K562 (cell line): ENCODE measurements around the gene CDKN2C. TPM values are rescaled to one million over a fixed set of nuclear protein-coding genes. Genes with fewer than 3 reads are reported as not detected.

ENCODE experiments used
- CEBPB ChIP-seq: fragments of 450-650 bp; IDR thresholded peaks from 2 replicates; pipeline ENCODE4 v1.6.1; 2016; ENCODE audit warnings: missing genetic modification characterization, missing compliant biosample characterization
- CGGBP1 ChIP-seq: fragments of 250-450 bp; sonication (Bioruptor Pico); IDR thresholded peaks from 2 replicates; pipeline ENCODE4 v1.9.0; 2021; ENCODE audit warnings: mild to moderate bottlenecking
- CHAMP1 ChIP-seq: fragments of 450-650 bp; IDR thresholded peaks from 2 replicates; pipeline ENCODE4 v1.6.1; 2016; ENCODE audit warnings: mild to moderate bottlenecking
- ELF4 ChIP-seq: fragments of 450-650 bp; formaldehyde crosslinking; IDR thresholded peaks from 2 replicates; pipeline ENCODE4 v1.4.0; 2022; ENCODE audit warnings: missing genetic modification characterization
- GATAD2A ChIP-seq: fragments of 450-650 bp; IDR thresholded peaks from 2 replicates; pipeline ENCODE4 v1.6.1; 2017
- KAT8 ChIP-seq: fragments of 450-650 bp; IDR thresholded peaks from 2 replicates; pipeline ENCODE4 v1.6.1; 2016; ENCODE audit warnings: low read depth, mild to moderate bottlenecking
- KLF13 ChIP-seq: fragments of 450-650 bp; IDR thresholded peaks from 2 replicates; pipeline ENCODE4 v1.6.1; 2016; ENCODE audit warnings: missing genetic modification characterization, low read depth, mild to moderate bottlenecking, missing compliant biosample characterization, moderate library complexity, borderline replicate concordance
- MED1 ChIP-seq: sonication (generic); formaldehyde crosslinking; IDR thresholded peaks from 2 replicates; pipeline ENCODE4 v1.8.1; 2023; ENCODE audit warnings: missing genetic modification reagents, borderline replicate concordance
- MEIS2 ChIP-seq: fragments of 450-650 bp; IDR thresholded peaks from 2 replicates; pipeline ENCODE4 v1.6.1; 2014; ENCODE audit warnings: mild to moderate bottlenecking; ENCODE audit not compliant: partially characterized antibody
- MYNN ChIP-seq, 2 experiments: sonication (generic); formaldehyde crosslinking in 1 of 2; IDR thresholded peaks; 2 replicates each; pipeline versions ENCODE4 v1.5.0 to v1.6.1; 2016 to 2020; ENCODE audit warnings: antibody characterized with exemption in 1 of 2, missing genetic modification reagents in 1 of 2
- NFRKB ChIP-seq: fragments of 450-650 bp; IDR thresholded peaks from 2 replicates; pipeline ENCODE4 v1.6.1; 2016; ENCODE audit warnings: low read depth
- PTRF ChIP-seq: fragments of 450-650 bp; IDR thresholded peaks from 2 replicates; pipeline ENCODE4 v1.6.1; 2016; ENCODE audit warnings: mild to moderate bottlenecking, missing genetic modification characterization, missing compliant biosample characterization
- WHSC1 ChIP-seq: IDR thresholded peaks from one replicate; pipeline ENCODE4 v1.6.1; 2012; ENCODE audit warnings: low read length, control low read depth, inconsistent platforms
- ZNF253 ChIP-seq: fragments of 250-450 bp; sonication (Bioruptor Pico); conservative IDR thresholded peaks from 2 replicates; pipeline ENCODE4 v1.6.1; 2021; ENCODE audit warnings: mild to moderate bottlenecking
- ZNF277 ChIP-seq: fragments of 250-450 bp; sonication (Bioruptor Pico); IDR thresholded peaks from 2 replicates; pipeline ENCODE4 v1.8.0; 2022; ENCODE audit warnings: inconsistent platforms, mild to moderate bottlenecking, moderate library complexity, borderline replicate concordance
- ZNF347 ChIP-seq: fragments of 450-650 bp; formaldehyde crosslinking; IDR thresholded peaks from 2 replicates; pipeline ENCODE4 v1.4.0; 2020; ENCODE audit warnings: low read depth, mild to moderate bottlenecking, moderate library complexity
- ZNF354B ChIP-seq: fragments of 250-450 bp; sonication (Bioruptor Pico); IDR thresholded peaks from 2 replicates; pipeline ENCODE4 v1.4.0; 2020
- ZNF76 ChIP-seq: fragments of 250-450 bp; sonication (Bioruptor Pico); IDR thresholded peaks from 2 replicates; pipeline ENCODE4 v1.4.0; 2020; ENCODE audit warnings: mild to moderate bottlenecking, moderate library complexity, borderline replicate concordance
- polyA plus RNA-seq, 8 experiments: library from polyadenylated mRNA; depleted of rRNA in 4 of 8; stranded (reverse) in 5 of 8; unstranded in 3 of 8; fragments of >200 nt; fragmentation: Nextera tagmentation in 2 of 8; fragmentation: Illumina TruSeq in 1 of 8; extraction: Ambion mirVana in 2 of 8; extraction: Trizol in 1 of 8; gene quantifications; 2 replicates each; pipeline versions ENCODE4 v1.2.1 to v1.2.3, GENCODE V29; 2011 to 2014; ENCODE audit warnings: inconsistent platforms in 1 of 8, missing spikeins in 1 of 8
- total RNA-seq, 7 experiments: library from RNA; depleted of rRNA in 6 of 7; stranded (reverse); fragments of >200 nt in 6 of 7; fragmentation: Illumina TruSeq in 2 of 7; extraction: Trizol in 2 of 7; gene quantifications; 2 replicates each; pipeline versions ENCODE4 v1.2.1 to v1.2.3, GENCODE V29; 2011 to 2021; ENCODE audit warnings: low replicate concordance in 1 of 7
- TF ChIP-seq, protein P1 (sequence below): fragments of 150-350 bp; IDR thresholded peaks from 2 replicates; pipeline ENCODE4 v1.6.1; 2014; ENCODE audit warnings: low read depth, mild to moderate bottlenecking, low read length, borderline replicate concordance
- TF ChIP-seq, protein P2 (sequence below): fragments of 450-650 bp; IDR thresholded peaks from 2 replicates; pipeline ENCODE4 v1.6.1; 2014; ENCODE audit warnings: low read depth, mild to moderate bottlenecking, moderate library complexity, borderline replicate concordance

CDKN2C gene
- total and polyA plus RNA-seq, 9 of the 15 experiments (the other 6 are each of a cell fraction or from before 2014, with no cell fraction given), result 11.9 to 74.3 (median 45.9) TPM

- no peak for TF ChIP-seq ZNF253
- no peak for TF ChIP-seq ELF4 (CRISPR knock-in tag)
- TF ChIP-seq CGGBP1 (CRISPR knock-in tag), result no peak
- peak; percentile 49; the same call in 1 of the 2 replicates for TF ChIP-seq MYNN (IDR thresholded peaks at IDR 0.05)
- no peak for TF ChIP-seq MYNN (CRISPR knock-in tag; IDR thresholded peaks at IDR 0.05)
- no peak for TF ChIP-seq CEBPB
- TF ChIP-seq, protein P1, sequence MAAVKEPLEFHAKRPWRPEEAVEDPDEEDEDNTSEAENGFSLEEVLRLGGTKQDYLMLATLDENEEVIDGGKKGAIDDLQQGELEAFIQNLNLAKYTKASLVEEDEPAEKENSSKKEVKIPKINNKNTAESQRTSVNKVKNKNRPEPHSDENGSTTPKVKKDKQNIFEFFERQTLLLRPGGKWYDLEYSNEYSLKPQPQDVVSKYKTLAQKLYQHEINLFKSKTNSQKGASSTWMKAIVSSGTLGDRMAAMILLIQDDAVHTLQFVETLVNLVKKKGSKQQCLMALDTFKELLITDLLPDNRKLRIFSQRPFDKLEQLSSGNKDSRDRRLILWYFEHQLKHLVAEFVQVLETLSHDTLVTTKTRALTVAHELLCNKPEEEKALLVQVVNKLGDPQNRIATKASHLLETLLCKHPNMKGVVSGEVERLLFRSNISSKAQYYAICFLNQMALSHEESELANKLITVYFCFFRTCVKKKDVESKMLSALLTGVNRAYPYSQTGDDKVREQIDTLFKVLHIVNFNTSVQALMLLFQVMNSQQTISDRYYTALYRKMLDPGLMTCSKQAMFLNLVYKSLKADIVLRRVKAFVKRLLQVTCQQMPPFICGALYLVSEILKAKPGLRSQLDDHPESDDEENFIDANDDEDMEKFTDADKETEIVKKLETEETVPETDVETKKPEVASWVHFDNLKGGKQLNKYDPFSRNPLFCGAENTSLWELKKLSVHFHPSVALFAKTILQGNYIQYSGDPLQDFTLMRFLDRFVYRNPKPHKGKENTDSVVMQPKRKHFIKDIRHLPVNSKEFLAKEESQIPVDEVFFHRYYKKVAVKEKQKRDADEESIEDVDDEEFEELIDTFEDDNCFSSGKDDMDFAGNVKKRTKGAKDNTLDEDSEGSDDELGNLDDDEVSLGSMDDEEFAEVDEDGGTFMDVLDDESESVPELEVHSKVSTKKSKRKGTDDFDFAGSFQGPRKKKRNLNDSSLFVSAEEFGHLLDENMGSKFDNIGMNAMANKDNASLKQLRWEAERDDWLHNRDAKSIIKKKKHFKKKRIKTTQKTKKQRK, result no peak
- TF ChIP-seq, protein P2, sequence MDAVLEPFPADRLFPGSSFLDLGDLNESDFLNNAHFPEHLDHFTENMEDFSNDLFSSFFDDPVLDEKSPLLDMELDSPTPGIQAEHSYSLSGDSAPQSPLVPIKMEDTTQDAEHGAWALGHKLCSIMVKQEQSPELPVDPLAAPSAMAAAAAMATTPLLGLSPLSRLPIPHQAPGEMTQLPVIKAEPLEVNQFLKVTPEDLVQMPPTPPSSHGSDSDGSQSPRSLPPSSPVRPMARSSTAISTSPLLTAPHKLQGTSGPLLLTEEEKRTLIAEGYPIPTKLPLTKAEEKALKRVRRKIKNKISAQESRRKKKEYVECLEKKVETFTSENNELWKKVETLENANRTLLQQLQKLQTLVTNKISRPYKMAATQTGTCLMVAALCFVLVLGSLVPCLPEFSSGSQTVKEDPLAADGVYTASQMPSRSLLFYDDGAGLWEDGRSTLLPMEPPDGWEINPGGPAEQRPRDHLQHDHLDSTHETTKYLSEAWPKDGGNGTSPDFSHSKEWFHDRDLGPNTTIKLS, result no peak
- no peak for TF ChIP-seq KAT8
- TF ChIP-seq WHSC1, result no peak
- no peak for TF ChIP-seq GATAD2A
- no peak for TF ChIP-seq ZNF277 (CRISPR knock-in tag)
- no peak for TF ChIP-seq CHAMP1
- TF ChIP-seq MEIS2, result no peak
- TF ChIP-seq KLF13 (tag), result no peak
- no peak for TF ChIP-seq ZNF347
- TF ChIP-seq PTRF (tag), result no peak
- no peak for TF ChIP-seq MED1 (CRISPR knock-in tag)
- TF ChIP-seq ZNF76, result no peak
- TF ChIP-seq NFRKB, result no peak
- no peak for TF ChIP-seq ZNF354B (CRISPR knock-in tag)
These were observed 2.5 kb upstream of the CDKN2C start (continued) for GRCh38 chr1:50967416-50968157.
